GM21576 (cell line): ENCODE results near the gene IFNA16.
"Not testable (repeated sequence)": the region's sequence is repeated elsewhere in the genome, so short reads cannot be mapped to it uniquely, and the experiment has no call there.

Source experiments
- ATAC-seq: cut with Tn5 transposase; IDR thresholded peaks from one replicate; pipeline ENCODE4 v1.9.1; 2021; ENCODE audit warnings: mild to moderate bottlenecking, moderate library complexity; ENCODE audit not compliant: unreplicated experiment

The IFNA16 gene

DNA sequence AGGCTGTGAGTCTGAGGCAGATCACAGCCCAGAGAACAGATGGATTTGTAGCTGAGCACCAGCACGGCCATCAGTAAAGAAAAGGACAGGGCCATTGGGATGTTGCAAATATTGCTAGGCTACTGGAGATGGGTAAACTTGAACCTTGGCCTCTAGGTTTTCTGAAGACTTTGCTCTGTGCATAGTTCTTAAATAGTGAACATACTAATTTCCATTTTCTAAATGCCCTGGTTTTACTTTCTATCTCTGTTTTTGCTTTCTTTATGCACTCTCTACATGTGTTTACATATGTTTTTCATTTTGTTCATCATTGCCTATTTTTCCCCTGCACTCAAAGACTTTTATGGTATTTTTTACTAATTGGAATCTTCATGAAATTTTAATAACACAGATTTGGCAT is at the start of gene IFNA16:
Gene IFNA16, minus strand, starts transcription at position 101 of the 400 bp plus-strand sequence. Its CDS starts 6 bp downstream, at position 95.
- ATAC-seq: not testable (repeated sequence)

DNA sequence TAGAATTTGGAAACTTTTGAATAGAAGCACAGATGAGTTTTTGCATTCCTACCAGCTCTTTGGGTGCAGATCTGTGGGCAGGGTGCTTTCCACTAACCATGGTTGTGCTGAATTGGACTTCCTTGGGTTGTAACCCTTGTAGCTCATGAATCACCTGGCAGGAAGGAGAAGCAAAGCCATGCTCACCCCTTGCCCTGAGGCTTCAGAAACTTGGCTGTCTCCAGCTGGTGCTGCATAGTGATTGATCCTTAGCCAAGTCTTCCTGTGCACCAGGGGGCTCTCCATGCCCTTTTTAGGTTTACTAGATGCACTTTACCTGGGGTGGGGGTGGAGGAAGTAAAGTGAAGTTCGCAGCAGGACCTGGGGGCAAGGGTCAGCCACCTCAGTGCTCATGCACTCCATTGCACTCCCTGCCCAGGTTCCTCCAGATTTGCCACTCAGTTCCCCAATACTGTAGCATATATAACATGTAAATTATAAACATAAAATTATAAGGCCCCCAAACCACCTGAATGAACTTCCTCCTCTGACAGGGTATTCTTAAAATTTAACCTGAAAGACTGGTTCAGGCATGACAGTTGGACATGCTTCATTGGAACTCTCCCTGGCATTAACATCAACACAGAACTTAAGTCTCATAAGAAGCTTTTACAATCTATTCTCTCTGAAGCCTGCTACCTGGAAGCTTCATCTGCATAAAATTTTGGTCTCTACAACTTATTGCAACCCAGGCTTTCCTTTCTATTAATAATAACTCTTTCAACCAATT is 48.5 kb upstream of the IFNA16 start:
- no peak for ATAC-seq

DNA sequence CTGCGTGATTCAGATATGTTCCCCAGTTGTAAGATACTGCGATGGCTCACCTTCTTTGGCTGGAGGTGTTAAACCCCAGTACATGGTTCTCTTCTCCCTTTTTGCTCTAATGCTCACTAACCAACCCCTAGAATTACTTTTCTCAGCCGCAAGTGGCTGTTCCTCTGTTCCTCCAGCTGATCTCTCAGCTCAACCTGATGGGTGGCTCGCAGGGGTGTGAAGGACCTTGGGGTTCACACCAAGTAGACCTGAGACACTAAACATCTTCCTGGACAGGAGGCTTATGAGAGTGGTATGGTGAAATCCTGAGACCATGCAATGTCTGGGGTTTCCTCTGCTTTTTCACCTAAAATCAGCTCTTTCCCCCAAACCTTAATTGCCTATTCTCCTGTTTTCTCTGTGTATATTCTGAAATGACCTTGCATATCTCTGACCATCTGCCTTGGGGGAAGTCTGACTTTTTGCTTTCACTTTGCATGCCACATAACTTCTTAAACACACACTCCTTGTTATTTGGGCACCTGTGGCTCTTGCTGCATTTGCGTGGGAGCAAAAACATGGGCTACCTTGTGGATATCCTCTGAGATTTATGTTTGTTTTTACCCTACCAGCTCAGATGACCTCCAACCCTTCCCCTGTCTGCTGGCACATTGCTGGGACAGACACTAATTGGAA is 38.6 kb upstream of the IFNA16 start:
- ATAC-seq: no peak

GRCh38 chr9:21252721-21253547 is 35.8 kb upstream of the IFNA16 start:
- peak; percentile 78 for ATAC-seq

- no peak for ATAC-seq
Measured at GRCh38 chr9:21251638-21252037, 34.5 kb upstream of the IFNA16 start.

DNA sequence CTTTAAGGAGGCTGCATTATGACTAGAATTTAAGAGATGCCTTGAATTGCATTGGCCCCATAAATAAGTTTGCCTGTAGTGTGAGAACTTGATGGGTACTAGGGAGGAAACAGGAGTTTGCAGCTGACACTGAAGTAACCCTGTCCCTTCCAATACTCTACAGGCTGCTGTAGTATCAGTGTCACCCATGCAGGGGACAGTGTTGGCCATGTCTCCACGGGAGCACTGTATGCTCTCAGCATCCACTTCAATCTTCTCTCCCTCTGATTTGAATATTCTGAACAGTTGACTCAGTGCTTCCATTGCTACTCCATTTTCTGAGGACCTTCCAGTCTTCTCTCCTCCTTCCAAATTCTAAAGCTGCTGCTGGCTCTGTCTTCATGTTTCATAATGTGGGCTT is 34.1 kb upstream of the IFNA16 start:
- ATAC-seq: no peak

DNA sequence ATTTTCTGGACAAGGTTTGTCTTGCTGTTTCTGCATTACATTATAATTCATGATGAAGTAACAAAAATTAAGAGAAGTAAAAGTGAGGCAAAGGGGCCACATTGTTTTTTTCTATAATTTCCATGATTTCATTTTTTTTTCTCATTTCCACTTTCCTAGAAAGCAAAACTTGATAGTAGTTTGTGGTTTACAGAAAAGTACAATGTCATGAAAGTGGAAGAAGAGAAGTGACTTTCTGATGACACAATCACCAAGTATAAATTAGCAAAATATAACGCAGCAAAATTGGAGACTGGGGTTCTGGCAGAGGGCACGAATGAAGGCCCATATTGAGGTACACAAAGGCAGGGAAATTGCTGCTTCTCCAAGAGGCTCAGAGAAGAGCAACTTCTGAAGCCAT is 27.7 kb upstream of the IFNA16 start:
- ATAC-seq: no peak

DNA sequence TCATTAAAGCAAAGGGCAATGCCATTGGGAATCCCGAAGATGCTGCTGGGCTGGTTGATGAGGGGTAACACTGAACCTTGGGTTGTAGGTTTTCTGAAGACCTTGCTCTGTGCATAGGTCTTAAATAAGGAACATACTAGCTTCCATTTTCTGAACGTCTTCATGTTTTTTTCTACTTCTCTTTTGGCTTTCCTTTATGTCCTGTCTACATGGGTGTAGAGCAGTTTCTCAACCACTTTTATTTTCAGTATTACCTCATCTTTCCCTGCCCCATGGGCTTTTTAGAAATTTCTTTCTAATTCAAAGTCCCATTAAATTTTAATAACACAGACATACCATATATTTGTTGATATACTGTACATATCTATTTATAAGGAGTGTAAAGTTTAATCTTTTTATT is 22.8 kb upstream of the IFNA16 start, which contains the start of gene IFNA14:
Gene IFNA14, minus strand, starts transcription at position 95 of the 400 bp plus-strand sequence. Its CDS starts 70 bp downstream, at position 25.
- ATAC-seq: no peak

- not testable (repeated sequence) for ATAC-seq
Measured at GRCh38 chr9:21236360-21236714, 19.2 kb upstream of the IFNA16 start.

DNA sequence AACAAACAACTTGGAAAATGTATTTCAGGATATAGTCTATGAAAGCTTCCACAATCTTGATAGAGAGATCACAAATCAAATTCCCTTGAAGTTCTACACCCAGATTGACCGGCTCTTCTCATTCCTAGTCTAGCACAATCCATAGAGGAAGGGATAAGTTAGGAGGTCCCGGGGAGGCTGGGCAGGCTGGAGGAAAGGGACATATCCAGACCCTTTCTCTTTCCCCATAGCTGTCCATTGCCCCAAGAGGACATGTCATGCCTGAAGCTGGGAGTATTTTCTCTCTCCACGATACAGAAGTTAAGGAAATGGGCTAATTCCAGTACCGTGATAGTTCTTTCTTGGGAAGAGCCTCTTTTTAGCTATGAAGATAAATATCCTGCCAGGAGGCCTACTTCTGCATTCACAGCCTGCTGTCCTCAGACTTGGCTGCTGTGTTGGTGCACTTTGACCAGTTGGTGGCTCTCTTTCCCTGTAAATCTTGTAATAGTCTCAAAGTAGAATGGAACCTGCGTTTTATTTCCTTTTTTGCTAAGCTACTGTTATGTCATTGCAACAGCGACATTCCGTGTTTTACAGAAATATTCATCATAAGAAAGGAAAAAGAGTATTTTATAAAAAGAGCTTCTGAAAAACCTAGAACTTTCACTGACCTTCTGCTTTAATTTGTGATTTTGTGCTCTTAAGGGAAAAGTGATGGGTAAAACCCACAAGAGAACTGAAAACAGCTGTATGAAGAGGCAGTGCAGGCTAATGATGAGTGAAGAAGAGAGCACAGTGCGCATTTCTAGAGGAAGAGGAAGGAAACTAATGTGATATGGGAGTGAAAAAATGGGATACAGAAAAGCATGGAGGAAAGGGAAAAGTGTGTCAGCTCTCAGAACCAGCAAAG is 18.6 kb upstream of the IFNA16 start:
- ATAC-seq: peak; percentile 87

DNA sequence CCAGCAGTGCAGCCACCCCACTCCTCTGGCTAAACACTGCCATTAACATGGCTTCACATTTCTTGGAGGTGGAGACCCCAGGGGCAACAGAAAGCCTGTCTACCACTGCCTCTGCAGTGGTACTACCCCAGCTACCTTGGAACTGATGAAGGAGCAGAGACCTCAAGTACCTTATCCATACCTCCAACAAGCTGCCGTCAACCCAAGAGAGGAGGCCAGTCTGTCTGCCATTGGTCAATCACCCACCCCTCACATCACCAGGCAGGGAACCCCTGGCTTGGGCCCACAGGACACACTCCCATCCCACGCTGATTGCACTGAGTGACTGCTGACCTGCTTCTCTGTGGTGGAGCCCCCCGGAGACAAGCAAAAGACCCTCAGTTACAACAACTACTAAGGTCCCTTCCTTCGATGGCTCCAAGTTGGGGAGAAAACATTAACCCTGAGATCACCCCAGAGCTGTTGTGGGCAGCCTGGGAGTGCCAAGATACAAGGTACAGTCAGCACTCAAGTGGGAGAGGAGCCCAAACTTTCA is 17.1 kb upstream of the IFNA16 start:
- ATAC-seq: no peak

- no peak for ATAC-seq
Measured at GRCh38 chr9:21233258-21233657, 16.1 kb upstream of the IFNA16 start.

DNA sequence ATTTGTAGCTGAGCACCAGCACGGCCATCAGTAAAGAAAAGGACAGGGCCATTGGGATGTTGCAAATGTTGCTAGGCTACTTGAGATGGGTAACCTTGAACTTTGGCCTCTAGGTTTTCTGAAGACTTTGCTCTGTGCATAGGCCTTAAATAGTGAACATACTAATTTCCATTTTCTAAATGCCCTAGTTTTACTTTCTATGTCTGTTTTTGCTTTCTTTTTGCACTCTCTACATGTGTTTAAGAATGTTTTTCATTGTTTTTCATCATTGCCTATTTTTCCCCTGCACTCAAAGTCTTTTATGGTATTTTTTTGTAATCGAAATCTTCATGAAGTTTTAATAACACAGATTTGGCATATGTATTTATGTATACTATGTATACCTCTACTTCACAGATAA is 11.0 kb upstream of the IFNA16 start, which contains the start of gene IFNA17:
Gene IFNA17, minus strand, starts transcription at position 101 of the 400 bp plus-strand sequence. Its CDS starts 49 bp downstream, at position 52.
- no peak for ATAC-seq

DNA sequence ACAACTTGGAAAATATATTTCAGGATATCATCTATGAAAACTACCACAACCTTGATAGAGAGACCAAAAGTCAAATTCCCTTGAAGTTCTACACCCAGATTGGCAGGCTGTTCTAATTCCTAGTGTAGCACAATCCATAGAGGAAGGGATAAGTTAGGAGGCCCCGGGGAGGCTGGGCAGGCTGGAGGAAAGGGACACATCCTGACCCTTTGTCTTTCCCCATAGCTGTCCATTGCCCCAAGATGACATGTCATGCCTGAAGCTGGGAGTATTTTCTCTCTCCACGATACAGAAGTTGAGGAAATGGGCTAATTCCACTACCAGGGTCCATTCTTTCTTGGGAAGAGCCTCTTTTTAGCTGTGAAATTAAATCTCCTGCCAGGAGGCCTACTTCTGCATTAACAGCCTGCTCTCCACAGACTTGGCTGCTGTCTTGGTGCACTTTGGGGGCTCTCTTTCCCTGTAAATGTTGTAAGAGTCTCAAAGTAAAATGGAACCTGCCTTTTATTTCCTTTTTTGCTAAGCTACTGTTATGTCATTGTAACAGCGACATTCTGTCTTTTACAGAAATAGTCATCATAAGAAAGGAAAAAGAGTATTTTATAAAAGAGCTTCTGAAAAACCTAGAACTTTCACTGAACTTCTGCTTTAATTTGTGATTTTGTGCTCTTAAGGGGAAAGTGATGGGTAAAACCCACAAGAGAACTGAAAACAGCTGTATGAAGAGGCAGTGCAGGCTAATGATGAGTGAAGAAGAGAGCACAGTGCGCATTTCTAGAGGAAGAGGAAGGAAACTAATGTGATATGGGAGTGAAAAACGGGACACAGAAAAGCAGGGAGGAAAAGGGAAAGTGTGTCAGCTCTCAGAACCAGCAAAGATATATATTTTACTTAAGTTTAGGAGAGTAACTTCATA is 3.4 kb downstream of the IFNA16 start:
- peak; percentile 81 for ATAC-seq

DNA sequence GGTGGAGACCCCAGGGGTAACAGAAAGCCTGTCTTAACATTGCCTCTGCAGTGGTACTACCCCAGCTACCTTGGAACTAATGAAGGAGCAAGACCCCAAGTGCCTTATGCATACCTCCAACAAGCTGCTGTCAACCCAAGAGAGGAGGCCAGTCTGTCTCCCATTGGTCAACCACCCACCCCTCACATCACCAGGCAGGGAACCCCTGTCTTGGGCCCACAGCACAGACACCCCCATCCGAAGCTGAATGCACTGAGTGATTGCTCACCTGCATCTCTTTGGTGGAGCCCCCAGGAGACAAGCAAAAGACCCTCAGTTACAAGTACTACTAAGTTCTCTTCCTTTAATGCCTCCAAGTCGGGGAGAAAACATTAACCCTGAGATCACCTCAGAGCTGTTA is 5.0 kb downstream of the IFNA16 start:
- not testable (repeated sequence) for ATAC-seq

DNA sequence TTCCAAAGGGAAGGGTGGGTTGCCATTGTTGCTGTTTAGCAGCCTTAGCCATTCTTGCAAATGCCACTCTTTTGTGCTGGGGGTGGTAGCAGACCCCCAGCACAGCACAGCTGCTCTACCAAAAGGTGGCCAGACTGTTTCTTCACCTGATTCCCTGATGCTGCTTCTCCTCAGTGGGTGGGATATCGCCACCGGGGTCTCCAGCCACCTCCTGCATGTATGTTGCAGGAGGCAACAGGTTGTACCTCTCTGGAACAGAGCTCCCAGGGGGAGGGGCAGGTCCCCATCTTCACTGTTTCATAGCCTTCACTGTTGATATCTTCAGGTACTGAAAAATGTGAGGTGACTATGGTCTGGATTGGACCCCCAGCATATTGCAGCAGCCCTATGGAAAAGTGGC is 6.3 kb downstream of the IFNA16 start:
- not testable (repeated sequence) for ATAC-seq

DNA sequence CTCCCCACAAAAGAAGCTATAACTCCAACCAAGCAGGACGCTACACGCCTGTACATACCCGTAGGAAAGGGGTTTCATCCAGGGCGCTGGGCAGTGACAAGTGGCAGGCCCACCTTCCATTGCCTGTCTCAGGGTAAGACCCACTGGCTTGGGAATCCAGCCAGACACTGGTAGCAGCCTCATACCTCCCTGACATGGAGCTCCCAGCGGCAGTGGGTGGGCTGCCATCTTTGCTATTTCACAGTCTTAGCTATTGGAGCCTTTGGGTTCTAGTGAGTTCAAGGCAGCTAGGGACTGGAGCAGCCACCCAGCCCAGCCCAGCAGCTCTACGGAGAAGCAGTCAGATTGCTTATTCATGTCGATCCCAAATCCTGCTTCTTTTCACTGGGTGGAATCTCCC is 6.8 kb downstream of the IFNA16 start:
- ATAC-seq: no peak

DNA sequence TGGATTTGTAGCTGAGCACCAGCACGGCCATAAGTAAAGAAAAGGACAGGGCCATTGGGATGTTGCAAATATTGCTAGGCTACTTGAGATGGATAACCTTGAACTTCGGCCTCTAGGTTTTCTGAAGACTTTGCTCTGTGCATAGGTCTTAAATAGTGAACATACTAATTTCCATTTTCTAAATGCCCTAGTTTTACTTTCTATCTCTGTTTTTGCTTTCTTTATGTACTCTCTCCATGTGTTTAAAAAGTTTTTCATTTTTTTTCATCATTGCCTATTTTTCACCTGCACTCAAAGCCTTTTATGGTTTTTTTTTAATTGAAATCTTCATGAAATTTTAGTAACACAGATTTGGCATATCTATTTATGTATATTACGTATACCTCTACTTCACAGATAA is 10.1 kb downstream of the IFNA16 start, which contains the start of gene IFNA10:
Gene IFNA10, minus strand, starts transcription at position 101 of the 400 bp plus-strand sequence. Its CDS starts 46 bp downstream, at position 55.
- not testable (repeated sequence) for ATAC-seq

DNA sequence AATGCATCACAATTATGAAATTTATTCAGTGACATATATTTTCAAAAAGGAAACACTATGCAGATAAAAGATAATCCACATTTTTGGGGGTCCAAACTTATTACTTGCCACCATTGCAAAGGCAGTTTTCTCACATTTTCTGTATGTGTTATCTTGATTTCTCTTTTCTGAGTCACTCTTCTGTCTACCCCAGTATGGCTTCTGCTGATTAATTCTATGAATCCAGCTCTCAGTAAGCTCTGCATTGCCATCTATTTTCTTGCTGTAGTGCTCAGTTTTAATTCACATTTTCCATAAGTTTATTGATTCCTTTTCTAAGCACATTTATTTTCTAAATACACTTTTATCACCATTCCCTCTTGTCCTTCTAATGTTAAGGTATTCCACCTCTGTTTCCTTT is 11.9 kb downstream of the IFNA16 start:
- no peak for ATAC-seq
